Measurements from ENCODE around the gene HTRA3.

HTRA3 gene

DNA sequence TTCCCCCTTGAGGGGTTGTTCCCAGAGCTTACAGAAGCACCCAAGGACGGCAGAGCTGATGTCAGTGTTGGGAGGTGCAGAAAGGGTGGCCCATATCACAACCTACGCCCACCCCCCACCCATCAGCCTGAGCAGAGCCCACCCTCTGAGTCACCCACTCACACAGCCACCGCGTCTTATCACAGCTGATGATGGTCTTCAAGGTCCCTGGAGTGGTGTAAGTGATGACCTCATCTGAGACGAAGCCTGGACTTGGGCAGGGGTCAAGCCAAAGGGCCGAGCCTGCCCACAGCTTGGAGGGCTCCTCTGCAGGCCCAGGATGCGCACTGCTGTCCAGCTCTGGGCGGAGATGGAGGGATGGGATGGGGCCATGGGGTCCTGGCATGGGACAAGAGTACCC is 3.0 kb upstream of the HTRA3 start:
- DNase-seq (ENCODE audit: low spot score) = no peak

GRCh38 chr4:8267077-8267476 is 2.5 kb upstream of the HTRA3 start:
- peak; percentile 25 for DNase-seq (ENCODE audit: low spot score)

DNA sequence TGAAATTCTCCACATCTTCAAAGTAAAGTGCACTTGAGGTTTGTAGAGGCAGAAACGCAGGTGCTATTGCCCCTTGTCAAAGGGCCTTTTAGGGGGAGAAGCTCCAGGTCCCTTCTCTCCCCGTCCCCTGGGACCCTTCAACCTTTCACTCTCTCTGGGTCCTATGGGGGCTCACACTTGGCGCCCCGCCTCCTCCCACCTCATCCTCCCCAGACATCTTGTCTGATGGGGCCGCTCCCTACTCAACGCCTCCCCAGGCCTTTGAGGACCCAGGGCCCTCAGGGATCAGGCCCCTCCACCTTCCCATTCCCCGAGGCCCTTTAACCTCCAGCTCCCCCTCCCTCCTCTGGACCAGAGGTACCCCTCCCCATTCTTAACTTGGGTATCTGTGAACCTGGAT is 1.3 kb upstream of the HTRA3 start:
- DNase-seq (ENCODE audit: low spot score) = no peak

- no peak for DNase-seq (ENCODE audit: low spot score)
Measured at GRCh38 chr4:8268901-8269534, 536 bp upstream of the HTRA3 start.

GRCh38 chr4:8270418-8270771 is 841 bp downstream of the HTRA3 start:
- DNase-seq (ENCODE audit: low spot score) = no peak

GRCh38 chr4:8270912-8271815 is 1.6 kb downstream of the HTRA3 start:
- DNase-seq (ENCODE audit: low spot score) = no peak

DNA sequence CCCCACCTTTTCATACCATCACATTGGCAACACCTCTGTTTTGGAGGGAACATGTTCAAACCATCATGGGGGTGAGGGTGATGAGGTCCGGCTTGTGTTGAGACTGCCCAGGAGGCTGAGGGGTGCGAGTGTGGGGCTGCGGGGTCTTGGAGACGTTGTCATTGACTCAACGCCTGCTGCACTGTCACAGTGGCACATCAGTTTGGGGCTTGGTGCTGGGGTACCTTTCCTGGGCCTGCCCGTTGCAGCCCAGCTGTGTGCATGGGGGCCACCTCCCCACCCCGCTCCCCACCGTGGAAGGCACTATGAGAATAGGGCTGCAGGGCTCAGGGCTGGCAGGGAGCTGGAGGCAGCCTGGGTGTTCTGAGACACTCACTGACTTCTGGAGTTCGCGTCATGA is 2.3 kb downstream of the HTRA3 start:
- DNase-seq (ENCODE audit: low spot score) = no peak

GRCh38 chr4:8272472-8273428 is 3.2 kb downstream of the HTRA3 start:
- DNase-seq (ENCODE audit: low spot score) = no peak

DNA sequence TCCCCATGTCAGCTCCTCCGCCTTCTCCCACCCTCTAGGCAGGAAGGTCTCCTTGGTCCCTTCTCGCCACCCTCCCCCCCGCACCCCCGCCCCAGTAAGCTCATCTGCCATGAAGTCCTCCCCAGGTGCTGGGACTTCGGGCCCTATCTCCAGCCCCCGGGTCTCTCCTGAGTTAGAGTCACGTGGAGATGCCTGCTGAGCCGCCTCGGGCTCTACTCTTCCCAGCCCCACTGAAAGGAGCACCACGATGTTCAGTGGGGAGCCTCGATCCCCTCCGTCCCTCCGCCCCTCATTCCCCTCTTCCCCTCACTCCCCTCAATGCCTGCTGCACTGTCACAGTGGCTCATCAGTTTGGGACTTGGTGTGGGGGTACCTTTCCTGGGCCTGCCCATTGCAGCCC is 3.9 kb downstream of the HTRA3 start:
- DNase-seq (ENCODE audit: low spot score) = no peak

DNA sequence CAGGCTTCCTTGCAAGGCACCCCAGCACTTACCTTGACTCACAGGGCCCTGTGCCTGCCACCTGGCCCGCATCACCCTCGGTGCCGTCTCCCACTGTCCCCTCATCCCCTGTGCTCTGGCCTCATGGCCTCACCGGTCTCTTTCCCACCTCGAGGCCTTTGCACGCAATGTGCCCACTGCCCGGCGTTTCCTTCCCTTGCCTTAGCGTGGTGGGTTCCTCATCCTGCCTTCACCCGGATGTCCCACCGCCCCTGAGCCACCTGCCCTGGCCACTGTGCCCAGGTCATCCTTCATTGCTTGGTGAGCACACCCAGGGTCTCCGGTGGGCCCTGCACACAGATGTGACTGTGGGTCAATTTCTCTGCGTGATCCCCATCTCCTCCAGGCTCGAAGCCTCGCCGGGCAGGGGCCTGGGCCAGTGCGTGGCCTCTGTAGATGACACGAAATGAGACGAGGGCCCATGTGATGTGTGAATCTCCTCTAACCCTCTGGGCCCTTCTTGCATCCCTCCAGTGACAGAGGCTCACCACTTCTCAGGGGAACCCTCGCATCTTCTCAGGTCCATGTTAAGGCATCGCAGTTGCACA is 4.6 kb downstream of the HTRA3 start:
- no peak for DNase-seq (ENCODE audit: low spot score)

GRCh38 chr4:8274765-8275547 is 5.4 kb downstream of the HTRA3 start:
- DNase-seq (ENCODE audit: low spot score) = no peak

DNA sequence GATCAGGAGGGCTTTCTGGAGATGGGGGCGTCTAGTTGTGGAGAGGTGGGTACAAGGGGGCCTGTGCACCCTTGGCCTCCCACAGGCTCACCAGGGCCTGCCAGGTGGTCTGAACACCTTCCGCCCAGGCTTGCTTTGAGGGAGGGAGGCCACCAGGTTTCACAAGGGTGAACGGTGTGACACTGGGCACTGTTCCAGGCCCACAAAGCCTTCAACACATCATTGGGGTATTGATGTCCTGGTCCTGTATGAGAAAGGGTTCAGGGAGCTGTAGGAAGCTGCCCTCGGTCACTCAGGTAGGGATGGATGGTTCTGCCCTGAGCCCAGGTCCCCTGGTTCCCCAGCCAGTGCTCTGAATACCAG is 6.0 kb downstream of the HTRA3 start:
- DNase-seq (ENCODE audit: low spot score) = no peak

DNA sequence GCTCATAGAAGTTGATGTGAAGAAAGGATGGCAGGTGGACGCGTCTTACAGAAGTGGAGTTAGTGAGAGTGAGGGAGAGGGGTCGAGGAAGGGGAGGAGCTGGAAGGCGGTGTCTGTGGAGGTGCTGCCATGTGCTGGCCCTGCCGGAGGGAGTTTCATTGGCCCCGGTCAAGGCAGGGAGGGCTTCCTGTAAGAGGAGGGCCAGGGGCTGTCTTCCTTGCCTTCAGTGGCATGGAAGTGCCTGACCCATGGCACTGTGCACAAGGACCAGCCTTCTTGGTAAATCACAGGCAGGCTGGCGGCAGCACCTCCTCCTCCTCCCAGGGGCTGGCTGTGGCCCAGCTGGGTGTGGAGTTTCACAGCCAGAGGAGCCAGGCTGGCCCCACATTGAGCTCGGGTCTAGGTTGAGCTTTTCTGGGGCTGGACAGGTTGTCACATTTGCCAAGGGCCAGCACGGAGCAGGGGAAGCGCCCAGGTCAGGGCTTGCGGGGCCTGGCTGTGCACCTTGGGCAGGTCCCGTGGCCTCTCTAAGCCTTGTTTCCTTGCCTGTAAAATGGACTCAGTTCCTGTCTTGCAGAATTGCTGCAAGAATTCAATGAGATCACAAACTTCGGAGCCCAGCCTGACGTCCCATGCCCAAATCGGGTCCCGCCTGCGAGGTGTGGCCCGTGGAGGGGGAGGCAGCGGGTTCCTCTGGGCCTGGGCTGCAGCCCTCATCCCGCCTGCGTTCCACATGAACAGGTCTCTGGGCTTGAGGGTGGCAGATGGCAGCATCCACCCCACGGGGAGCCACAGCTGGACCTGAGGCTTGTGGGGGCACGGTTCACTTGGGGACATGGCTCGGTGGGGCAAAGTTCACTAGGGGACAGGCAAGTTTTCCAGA is 7.0 kb downstream of the HTRA3 start:
- no peak for DNase-seq (ENCODE audit: low spot score)

GRCh38 chr4:8277356-8278008 is 7.9 kb downstream of the HTRA3 start:
- DNase-seq (ENCODE audit: low spot score) = no peak

- no peak for DNase-seq (ENCODE audit: low spot score)
Measured at GRCh38 chr4:8278009-8278395, 8.4 kb downstream of the HTRA3 start.

GRCh38 chr4:8278421-8279287 is 9.1 kb downstream of the HTRA3 start:
- DNase-seq (ENCODE audit: low spot score) = no peak

DNA sequence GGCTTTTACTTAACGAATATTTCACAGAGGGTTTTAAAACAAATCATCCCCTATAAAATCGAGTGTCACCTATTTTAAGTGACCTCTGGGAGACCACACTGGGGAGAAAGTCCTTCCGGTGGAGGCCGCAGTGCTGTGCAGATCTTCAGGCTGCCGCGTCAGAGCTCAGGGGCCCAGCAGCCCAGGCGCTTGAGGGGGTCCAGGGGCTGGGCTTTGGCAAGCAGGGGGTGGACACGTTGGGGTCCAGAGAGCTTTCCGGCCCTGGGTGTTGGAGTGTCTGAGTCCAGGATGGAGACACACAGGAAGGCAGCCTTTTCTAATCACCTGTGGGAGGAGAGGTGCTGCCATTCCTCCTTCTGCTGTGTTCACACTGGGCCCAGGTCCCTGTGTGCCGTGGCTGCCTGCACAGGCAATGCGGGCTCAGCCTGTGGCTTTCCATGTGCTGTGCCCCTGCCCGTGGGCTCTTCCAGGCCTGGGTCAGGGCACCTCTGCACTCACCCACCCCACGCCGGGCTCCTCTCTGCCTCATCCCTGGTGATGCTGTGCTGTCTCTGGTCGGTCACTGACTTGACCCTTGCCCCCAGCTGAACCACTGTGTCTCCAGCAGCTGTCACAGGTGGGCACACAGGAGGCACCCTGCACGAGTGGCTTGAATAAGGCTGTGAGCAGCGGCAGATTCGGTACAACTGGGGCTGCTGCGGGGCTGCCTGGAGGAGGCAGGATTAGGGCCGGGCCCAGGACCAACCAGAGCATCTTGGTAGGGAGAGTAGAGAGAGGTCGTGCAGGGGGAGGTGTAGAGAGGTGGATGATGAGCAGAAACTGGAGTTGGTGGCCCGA is 10.0 kb downstream of the HTRA3 start:
- no peak for DNase-seq (ENCODE audit: low spot score)

Measured in SW480 (cell line).